Sigmoid colon (tissue), 3 donors: ENCODE results near the gene MINDY4.

ENCODE experiments used
- POLR2A ChIP-seq, 2 donors: fragments of 450-650 bp; IDR thresholded peaks; one replicate each; pipeline ENCODE4 v1.6.1; 2016; ENCODE audit warnings: antibody characterized with exemption in 2 of 2, mild to moderate bottlenecking in 2 of 2, moderate library complexity in 2 of 2
- TF ChIP-seq, protein P1 (sequence below), 4 experiments: fragments of 450-650 bp in 3 of 4; fragments of 200-600 bp in 1 of 4; IDR thresholded peaks; one replicate each; pipeline ENCODE4 v1.5.1; 2016 to 2019; ENCODE audit warnings: antibody characterized with exemption in 4 of 4, mild to moderate bottlenecking in 3 of 4, moderate library complexity in 2 of 4

DNA sequence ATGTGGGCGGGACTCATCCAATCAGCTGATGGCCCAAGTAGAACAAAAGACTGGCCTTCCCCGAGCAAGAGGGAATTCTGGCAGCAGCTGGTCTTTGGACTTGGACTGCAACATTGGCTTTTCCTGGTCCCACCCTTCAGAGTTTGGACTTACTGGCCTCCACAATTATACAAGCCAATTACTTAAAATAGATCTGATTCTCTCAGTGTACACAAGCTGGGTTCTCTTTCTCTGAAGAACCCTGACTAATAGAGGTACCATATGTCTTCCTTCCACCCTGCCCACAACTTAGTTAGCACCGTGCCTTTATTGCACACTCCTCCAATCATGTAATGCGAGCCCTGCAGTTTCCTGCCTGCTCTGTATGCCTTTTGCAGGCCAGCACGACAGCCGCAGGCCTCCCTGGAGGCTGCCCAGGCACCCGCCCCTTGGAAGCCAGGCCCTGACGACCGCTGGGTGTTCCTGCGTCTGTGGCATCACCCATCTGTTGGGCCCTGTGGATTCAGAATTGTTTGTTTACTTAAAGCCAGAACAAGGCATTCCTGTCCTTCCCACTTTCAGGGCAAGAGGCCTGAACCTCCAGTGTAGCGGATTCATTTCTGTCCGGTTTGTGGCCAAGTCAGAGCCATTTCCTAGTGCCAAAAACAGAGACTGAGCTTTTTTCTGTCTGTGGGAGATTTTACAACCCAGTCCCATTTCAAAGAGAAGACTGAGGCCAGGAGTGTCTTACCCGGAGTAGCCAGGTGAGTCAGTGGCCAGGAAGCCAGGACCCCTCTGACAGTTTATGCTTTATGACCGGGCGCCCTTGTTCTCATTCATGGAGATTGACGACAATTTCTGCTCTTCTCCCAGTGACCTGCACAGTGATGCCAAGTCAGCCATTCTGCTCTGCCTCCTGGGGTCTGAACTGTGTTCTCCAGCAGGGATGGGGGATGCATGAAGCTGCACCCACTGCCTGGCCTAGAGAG lies 20.2 kb upstream of the MINDY4 start:
- no peak for TF ChIP-seq POLR2A (IDR thresholded peaks at IDR 0.05)
- TF ChIP-seq, protein P1, sequence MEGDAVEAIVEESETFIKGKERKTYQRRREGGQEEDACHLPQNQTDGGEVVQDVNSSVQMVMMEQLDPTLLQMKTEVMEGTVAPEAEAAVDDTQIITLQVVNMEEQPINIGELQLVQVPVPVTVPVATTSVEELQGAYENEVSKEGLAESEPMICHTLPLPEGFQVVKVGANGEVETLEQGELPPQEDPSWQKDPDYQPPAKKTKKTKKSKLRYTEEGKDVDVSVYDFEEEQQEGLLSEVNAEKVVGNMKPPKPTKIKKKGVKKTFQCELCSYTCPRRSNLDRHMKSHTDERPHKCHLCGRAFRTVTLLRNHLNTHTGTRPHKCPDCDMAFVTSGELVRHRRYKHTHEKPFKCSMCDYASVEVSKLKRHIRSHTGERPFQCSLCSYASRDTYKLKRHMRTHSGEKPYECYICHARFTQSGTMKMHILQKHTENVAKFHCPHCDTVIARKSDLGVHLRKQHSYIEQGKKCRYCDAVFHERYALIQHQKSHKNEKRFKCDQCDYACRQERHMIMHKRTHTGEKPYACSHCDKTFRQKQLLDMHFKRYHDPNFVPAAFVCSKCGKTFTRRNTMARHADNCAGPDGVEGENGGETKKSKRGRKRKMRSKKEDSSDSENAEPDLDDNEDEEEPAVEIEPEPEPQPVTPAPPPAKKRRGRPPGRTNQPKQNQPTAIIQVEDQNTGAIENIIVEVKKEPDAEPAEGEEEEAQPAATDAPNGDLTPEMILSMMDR (IDR thresholded peaks at IDR 0.05) = no peak
